Prostate gland (tissue), 2 donors: ENCODE results near the gene MUC12.

Experiments
- POLR2AphosphoS5 ChIP-seq: sonication (generic); formaldehyde crosslinking; IDR thresholded peaks from one replicate; pipeline ENCODE4 v1.6.1; 2017; ENCODE audit warnings: antibody characterized with exemption
- TF ChIP-seq, protein P1 (sequence below), 4 experiments: fragments of 200-600 bp in 2 of 4; fragments of 450-650 bp in 2 of 4; sonication (generic) in 2 of 4; IDR thresholded peaks; 1 replicate in 3 of 4; 2 replicates in 1 of 4; pipeline ENCODE4 v1.5.1; 2016 to 2019; ENCODE audit warnings: antibody characterized with exemption in 4 of 4, mild to moderate bottlenecking in 2 of 4, moderate library complexity in 2 of 4

DNA sequence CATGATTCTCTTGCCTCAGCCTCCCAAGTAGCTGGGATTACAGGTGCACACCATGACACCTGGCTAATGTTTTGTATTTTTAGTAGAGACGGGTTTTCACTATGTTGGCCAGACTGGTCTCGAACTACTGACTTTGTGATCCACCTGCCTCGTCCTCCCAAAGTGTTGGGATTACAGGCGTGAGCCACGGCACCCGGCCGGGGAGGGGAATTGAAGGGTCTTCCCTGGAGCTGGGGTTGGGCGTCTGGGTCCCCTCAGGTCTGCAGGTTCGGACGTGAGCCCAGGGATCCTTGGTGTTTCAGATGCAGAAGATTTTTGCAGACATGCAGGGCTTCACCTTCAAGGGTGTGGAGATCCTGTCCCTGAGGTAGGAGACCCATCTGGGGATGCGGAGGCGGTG, 6.0 kb upstream of the MUC12 start:
- TF ChIP-seq, protein P1, sequence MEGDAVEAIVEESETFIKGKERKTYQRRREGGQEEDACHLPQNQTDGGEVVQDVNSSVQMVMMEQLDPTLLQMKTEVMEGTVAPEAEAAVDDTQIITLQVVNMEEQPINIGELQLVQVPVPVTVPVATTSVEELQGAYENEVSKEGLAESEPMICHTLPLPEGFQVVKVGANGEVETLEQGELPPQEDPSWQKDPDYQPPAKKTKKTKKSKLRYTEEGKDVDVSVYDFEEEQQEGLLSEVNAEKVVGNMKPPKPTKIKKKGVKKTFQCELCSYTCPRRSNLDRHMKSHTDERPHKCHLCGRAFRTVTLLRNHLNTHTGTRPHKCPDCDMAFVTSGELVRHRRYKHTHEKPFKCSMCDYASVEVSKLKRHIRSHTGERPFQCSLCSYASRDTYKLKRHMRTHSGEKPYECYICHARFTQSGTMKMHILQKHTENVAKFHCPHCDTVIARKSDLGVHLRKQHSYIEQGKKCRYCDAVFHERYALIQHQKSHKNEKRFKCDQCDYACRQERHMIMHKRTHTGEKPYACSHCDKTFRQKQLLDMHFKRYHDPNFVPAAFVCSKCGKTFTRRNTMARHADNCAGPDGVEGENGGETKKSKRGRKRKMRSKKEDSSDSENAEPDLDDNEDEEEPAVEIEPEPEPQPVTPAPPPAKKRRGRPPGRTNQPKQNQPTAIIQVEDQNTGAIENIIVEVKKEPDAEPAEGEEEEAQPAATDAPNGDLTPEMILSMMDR (IDR thresholded peaks at IDR 0.05): no peak
- TF ChIP-seq POLR2AphosphoS5: no peak
